HCT116 (cell line): Measurements from ENCODE around the gene CD40.

Experiments used
- EGR1 ChIP-seq: IDR thresholded peaks from 2 replicates; pipeline ENCODE4 v1.6.1; 2012; ENCODE audit warnings: low read depth
- EZH2 ChIP-seq: fragments of 200-600 bp; sonication (generic); IDR thresholded peaks from 2 replicates; pipeline ENCODE4 v1.6.1; 2017; ENCODE audit warnings: antibody characterized with exemption, mixed run types
- FOSL1 ChIP-seq: IDR thresholded peaks from 2 replicates; pipeline ENCODE4 v1.6.1; 2012; ENCODE audit warnings: low read depth
- JUND ChIP-seq: IDR thresholded peaks from 2 replicates; pipeline ENCODE4 v1.6.1; 2012
- POLR2A ChIP-seq: IDR thresholded peaks from 2 replicates; pipeline ENCODE4 v1.7.0; 2011; ENCODE audit warnings: borderline replicate concordance; ENCODE audit not compliant: insufficient read depth, insufficient read length; ENCODE audit errors: extremely low read depth
- POLR2AphosphoS5 ChIP-seq: IDR thresholded peaks from 2 replicates; pipeline ENCODE4 v1.6.1; 2011; ENCODE audit warnings: mild to moderate bottlenecking, low read depth, low read length, moderate library complexity
- RAD21 ChIP-seq: IDR thresholded peaks from 2 replicates; pipeline ENCODE4 v1.6.1; 2012; ENCODE audit warnings: low read depth, mild to moderate bottlenecking
- SP1 ChIP-seq: IDR thresholded peaks from 2 replicates; pipeline ENCODE4 v1.6.1; 2012; ENCODE audit warnings: low read depth
- ZNF274 ChIP-seq: fragments of 200-500 bp; sonication (Bioruptor generic); IDR thresholded peaks from 2 replicates; pipeline ENCODE4 v1.6.1; 2014; ENCODE audit warnings: mild to moderate bottlenecking, low read depth, low read length, inconsistent platforms
- TF ChIP-seq, protein P1 (sequence below), 3 experiments: fragments of 200-600 bp in 1 of 3; sonication (generic) in 1 of 3; IDR thresholded peaks in 2 of 3; conservative IDR thresholded peaks in 1 of 3; 2 replicates each; pipeline ENCODE4 v1.5.1; 2012 to 2017; ENCODE audit warnings: low read depth in 2 of 3, low read length in 2 of 3, antibody characterized with exemption in 1 of 3, borderline replicate concordance in 1 of 3, control low read depth in 1 of 3, mild to moderate bottlenecking in 1 of 3, mixed read lengths in 1 of 3, mixed run types in 1 of 3, moderate library complexity in 1 of 3; ENCODE audit not compliant: insufficient read depth in 1 of 3
- TF ChIP-seq, protein P2 (sequence below): IDR thresholded peaks from 2 replicates; pipeline ENCODE4 v1.6.1; 2012
- TF ChIP-seq, protein P3 (sequence below): IDR thresholded peaks from 2 replicates; pipeline ENCODE4 v1.6.1; 2012
- TF ChIP-seq, protein P4 (sequence below): IDR thresholded peaks from 2 replicates; pipeline ENCODE4 v1.6.1; 2011; ENCODE audit warnings: mild to moderate bottlenecking, low read length, moderate library complexity; ENCODE audit not compliant: insufficient replicate concordance; ENCODE audit errors: extremely low read depth

DNA sequence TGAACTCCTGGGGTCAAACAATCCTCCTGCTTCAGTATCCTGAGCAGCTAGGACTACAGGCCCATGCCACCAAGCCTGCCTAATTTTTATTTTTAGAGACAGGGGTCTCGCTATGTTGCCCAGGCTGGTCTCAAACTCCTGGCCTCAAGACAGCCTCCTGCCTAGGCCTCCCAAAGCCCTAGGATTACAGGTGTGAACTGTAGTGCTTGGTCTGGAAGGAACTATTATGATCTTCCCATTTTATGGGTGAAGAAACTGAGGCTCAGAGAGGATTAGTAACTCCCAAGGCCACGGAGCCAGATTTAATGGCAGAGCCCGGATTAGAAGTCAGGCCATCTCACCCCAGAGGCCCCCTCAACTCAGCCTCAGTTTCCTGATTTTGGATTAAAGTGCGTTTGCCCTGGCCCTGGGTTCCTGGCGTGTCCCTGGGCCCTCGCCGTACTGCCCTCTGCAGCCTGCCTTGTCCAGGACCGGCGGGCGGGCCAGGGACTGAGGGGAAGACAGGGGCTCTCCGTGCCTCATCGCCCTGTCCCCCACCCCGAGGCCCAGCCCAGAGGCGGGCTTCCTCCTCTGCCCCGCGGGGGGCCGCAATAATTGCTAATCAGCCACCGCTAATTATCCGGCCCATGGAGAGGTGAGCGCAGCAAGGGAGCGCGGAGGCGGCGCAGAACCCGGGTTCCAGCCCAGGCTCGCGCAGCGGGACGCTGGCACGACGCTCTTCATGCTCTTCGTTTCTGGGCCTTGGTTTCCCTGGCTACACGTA, 34.9 kb downstream of the CD40 start:
- TF ChIP-seq POLR2AphosphoS5 (no peak), POLR2A (no peak), ZNF274 (no peak), FOSL1 (no peak), EGR1 (no peak), RAD21 (no peak), JUND (no peak), SP1 (no peak), EZH2 (no peak)
- TF ChIP-seq, protein P1, sequence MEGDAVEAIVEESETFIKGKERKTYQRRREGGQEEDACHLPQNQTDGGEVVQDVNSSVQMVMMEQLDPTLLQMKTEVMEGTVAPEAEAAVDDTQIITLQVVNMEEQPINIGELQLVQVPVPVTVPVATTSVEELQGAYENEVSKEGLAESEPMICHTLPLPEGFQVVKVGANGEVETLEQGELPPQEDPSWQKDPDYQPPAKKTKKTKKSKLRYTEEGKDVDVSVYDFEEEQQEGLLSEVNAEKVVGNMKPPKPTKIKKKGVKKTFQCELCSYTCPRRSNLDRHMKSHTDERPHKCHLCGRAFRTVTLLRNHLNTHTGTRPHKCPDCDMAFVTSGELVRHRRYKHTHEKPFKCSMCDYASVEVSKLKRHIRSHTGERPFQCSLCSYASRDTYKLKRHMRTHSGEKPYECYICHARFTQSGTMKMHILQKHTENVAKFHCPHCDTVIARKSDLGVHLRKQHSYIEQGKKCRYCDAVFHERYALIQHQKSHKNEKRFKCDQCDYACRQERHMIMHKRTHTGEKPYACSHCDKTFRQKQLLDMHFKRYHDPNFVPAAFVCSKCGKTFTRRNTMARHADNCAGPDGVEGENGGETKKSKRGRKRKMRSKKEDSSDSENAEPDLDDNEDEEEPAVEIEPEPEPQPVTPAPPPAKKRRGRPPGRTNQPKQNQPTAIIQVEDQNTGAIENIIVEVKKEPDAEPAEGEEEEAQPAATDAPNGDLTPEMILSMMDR (IDR thresholded peaks at IDR 0.05 in 2 of 3, conservative IDR thresholded peaks at IDR 0.05 in 1 of 3; ENCODE audit: borderline replicate concordance in 1 of 3, insufficient read depth in 1 of 3, low read depth in 2 of 3, low read length in 2 of 3), result no peak
- TF ChIP-seq, protein P2, sequence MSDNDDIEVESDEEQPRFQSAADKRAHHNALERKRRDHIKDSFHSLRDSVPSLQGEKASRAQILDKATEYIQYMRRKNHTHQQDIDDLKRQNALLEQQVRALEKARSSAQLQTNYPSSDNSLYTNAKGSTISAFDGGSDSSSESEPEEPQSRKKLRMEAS, result no peak
- TF ChIP-seq, protein P3, sequence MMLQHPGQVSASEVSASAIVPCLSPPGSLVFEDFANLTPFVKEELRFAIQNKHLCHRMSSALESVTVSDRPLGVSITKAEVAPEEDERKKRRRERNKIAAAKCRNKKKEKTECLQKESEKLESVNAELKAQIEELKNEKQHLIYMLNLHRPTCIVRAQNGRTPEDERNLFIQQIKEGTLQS, result no peak
- TF ChIP-seq, protein P4, sequence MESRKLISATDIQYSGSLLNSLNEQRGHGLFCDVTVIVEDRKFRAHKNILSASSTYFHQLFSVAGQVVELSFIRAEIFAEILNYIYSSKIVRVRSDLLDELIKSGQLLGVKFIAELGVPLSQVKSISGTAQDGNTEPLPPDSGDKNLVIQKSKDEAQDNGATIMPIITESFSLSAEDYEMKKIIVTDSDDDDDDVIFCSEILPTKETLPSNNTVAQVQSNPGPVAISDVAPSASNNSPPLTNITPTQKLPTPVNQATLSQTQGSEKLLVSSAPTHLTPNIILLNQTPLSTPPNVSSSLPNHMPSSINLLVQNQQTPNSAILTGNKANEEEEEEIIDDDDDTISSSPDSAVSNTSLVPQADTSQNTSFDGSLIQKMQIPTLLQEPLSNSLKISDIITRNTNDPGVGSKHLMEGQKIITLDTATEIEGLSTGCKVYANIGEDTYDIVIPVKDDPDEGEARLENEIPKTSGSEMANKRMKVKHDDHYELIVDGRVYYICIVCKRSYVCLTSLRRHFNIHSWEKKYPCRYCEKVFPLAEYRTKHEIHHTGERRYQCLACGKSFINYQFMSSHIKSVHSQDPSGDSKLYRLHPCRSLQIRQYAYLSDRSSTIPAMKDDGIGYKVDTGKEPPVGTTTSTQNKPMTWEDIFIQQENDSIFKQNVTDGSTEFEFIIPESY, result no peak
